ENCODE data around the gene ENC1.
"Not testable (repeated sequence)": the region's sequence is repeated elsewhere in the genome, so short reads cannot be mapped to it uniquely, and the experiment has no call there.

The ENC1 gene

GRCh38 chr5:74640450-74640953 lies at the start of gene ENC1:
TSS of gene ENC1 (minus strand) at chr5:74640728. CDS start at chr5:74636485, 4,243 bp downstream.
- DNase-seq = peak; percentile 82

GRCh38 chr5:74686962-74687751 lies 46.6 kb upstream of the ENC1 start:
- no peak for DNase-seq

GRCh38 chr5:74685979-74686631 lies 45.6 kb upstream of the ENC1 start:
- no peak for DNase-seq

GRCh38 chr5:74684900-74685851 lies 44.6 kb upstream of the ENC1 start, which contains the start of gene HEXB:
TSS of gene HEXB (plus strand) at chr5:74685233. CDS start at chr5:74685261, 28 bp downstream.
- peak; percentile 45 for DNase-seq

GRCh38 chr5:74679966-74680365 lies 39.4 kb upstream of the ENC1 start:
- DNase-seq = no peak

- not testable (repeated sequence) for DNase-seq
Observed at GRCh38 chr5:74679300-74679699, 38.8 kb upstream of the ENC1 start.

DNA sequence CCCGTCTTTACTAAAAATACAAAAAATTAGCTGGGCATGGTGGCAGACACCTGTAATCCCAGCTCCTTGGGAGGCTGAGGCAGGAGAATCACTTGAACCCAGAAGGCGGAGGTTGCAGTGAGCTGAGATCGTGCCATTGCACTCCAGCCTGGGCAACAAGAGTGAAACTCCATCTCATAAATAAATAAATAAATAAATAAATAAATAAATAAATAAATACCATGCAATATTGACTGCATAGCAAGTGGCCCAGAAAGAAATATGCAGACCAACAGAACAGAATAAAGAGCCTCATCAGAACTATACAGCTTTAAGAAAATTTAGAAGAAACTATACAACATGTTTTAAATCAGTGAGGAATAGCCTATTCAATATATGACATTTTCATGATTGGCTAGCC lies 37.6 kb upstream of the ENC1 start:
- DNase-seq = not testable (repeated sequence)

DNA sequence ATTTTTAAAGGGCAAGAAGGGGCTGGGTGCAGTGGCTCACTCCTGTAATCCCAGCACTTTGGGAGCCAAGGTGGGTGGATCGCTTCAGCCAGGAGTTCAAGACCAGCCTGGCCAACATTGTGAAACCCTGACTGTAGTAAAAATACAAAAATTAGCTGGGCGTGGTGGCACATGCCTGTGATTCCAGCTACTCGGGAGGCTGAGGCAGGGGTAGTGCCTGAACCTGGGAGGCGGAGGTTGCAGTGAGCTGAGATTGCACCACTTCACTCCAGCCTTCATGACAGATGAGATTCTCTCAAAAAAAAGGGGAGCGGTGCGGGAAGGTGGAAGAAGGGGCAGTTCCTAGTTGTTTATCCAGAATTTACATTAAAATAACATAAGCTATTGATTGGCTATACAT lies 35.9 kb upstream of the ENC1 start:
- DNase-seq = not testable (repeated sequence)

DNA sequence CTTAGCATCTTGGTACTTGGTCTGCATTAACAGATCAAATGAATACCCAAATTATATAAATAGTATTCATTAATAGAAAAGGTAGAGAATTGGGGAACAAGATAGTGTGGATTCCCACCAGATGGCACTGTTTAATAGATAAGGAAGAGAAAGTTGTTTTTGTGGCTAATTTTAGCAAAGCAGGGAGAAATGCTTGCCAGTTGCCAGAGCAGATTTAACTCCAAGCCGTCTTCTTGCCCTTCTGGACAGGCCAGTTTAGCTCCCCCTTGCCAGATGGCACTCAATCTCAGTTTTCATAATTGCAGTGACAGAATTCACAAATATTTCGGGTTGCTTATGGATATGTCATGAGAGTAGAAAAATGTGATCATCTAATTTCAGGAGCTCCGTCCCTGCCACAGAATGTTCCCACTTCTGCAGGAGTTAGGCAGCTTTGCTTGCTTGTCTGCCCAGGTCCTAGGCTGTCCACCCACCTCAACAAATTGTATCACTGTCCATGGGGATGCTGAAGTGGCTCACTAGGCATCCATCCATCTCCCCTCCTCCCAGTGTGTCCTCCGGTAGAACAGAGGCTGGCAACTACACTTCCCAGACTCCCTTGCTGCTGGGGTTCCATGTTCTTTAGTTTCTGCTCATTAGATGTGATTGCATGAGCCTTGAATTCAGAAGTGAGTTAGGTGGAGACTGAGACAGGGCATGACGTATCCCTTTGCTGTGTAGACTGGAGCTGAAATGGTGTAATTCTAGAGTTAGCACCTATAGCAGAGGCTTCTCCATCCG lies 32.7 kb upstream of the ENC1 start:
- no peak for DNase-seq

DNA sequence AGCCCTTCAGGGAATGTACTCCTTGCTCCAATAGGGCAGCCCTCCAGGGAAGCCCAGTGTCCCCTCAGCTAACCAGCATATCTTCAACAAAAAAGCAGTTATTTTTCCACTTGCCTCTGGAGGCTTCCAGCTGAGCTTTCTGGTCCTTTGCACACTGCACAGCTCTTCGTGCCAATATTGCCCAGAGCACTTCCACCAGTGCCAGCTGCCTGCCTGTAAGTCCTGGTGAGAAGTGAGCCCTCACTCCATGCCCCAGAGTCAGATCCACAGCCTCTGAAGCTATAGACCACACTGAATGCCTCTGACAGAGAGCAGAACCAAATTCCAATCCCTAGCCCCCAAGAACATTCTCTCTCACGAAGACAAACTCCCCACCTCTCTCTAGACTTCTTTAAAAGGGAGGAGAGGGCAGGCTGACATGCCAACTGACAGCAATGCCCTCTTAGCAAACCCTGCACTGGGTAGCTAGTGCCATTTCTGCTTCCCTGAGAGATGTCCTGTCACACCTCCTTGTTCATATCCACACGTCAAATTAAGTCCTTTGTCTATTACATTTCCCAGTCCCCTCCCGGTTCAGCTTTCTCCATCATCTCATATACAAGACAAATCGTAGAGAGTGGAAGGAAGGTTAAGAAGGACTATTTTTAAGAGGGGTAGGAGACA lies 31.8 kb upstream of the ENC1 start:
- no peak for DNase-seq

DNA sequence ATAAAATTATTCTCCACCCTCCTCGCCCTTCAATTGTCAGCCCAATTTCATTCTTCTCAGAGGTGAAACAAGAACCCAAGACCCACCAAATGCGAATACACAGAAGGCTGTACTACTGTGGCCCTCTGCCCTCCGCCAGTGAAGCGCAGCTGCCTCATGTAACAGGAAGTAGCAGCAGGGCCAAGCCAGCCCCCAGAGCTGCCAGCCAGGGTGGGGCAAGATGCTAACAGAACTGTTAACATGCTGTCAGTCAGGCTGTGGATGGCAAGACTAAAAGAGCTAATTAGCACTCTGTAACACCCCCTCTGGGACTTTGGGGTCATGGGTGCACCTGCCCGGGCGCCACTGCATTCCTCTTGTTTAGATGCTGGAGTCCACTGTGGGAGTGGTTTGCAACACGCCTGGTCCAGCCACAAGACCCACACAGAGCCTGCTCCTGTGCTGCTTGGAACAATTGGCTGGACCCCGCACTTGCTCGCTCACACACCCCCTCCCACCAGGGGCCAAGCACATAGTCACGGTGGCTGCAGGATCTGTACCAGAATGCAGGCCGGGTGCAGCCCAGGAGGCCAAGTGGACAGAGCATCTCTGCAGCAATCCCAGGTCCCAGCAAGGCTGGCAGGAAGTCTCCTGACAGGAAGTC lies 30.0 kb upstream of the ENC1 start:
- no peak for DNase-seq

GRCh38 chr5:74669821-74670220 lies 29.3 kb upstream of the ENC1 start:
- DNase-seq = no peak

GRCh38 chr5:74667396-74667795 lies 26.9 kb upstream of the ENC1 start:
- DNase-seq = no peak

GRCh38 chr5:74665816-74666215 lies 25.3 kb upstream of the ENC1 start:
- no peak for DNase-seq

DNA sequence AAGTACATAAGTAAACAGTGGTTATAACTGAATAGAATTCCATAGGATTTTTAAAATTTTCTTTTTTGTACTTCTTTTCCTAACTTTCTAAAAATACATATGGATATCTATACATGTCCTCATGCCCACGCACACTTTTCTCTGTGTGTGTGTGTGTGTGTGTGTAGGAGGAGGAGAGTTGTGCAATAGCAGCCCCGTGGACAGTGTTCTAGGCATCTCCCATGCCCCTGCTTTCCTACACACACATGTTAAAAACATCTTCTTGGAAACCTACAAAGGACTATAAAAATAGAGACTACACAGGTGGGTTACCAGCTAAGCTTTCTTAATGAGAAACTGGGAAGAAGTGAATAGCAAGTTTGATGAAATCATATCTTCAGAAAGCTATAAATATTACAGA lies 24.7 kb upstream of the ENC1 start:
- DNase-seq = no peak

- DNase-seq = no peak
Observed at GRCh38 chr5:74664551-74664950, 24.0 kb upstream of the ENC1 start.

- no peak for DNase-seq
Observed at GRCh38 chr5:74660873-74661272, 20.3 kb upstream of the ENC1 start.

- DNase-seq = no peak
Observed at GRCh38 chr5:74660140-74660539, 19.6 kb upstream of the ENC1 start.

DNA sequence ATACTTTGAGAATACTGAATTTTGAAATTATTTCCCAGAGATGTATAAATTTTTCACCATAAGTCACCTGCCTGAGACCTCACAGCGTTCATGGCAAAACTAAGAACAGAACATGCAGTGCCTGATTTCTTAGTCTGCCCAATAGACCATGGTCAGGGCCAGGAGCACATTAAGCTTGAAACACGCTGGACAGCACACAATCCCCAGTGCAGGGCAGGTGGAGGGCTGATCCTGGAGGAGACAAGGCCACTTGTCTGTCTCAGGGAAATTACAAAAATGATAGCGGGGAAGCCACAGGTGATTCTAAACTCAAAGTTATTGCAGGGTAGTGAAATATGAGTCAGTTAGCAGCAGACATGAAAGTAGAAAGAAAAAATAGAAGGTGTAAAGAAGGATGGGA lies 18.6 kb upstream of the ENC1 start:
- no peak for DNase-seq

DNA sequence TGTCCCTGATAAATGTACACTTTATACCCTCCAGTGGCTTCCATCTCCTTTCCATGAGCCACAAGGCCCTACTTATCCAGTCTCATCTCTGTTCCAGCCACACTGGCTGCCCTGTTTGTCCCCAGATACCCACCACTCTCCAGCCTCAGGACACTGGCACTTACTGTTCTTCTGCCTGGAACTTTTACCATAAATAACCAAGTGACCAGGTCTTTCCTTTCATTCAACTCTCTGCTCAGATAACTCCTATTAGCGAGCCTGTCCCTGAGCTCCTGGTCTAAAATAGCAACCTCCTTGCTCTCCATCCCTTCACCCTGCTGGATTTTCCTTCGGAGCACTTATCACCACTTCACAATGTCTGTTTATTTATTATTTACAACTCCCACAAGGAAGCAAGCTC lies 16.6 kb upstream of the ENC1 start:
- DNase-seq = no peak

DNA sequence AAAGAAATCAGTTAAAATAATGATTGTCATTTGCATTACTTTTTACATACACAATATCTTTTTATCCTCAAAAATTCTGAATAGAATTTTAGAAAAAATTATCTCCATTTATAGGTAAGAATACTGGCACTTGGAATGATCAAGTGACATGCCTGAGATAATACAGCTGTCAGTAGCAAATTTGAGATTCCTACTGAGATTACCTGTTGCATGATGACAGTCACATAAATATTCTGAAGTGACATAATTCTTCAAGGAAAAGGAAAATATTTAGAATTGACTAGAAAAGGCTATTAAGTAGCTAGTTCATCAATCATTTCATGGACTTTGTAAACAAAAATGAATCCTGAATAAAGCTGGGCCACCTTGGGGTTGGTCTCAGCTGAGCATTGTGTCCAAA lies 15.2 kb upstream of the ENC1 start:
- no peak for DNase-seq

All from NCI-H2029 treated with DMSO at 0.1 percent for 48 hours (cell line).